HG03060 (cell line): ENCODE data around the gene ACP2.
A peak's percentile ranks its signal among the peaks of the same experiment; 100 is the strongest.

Experiments used
- ATAC-seq: cut with Tn5 transposase; IDR thresholded peaks from one replicate; pipeline ENCODE4 v1.9.1; 2021; ENCODE audit warnings: low read depth, moderate number of reproducible peaks; ENCODE audit not compliant: unreplicated experiment

The ACP2 gene

GRCh38 chr11:47269002-47269828, 20.6 kb upstream of the ACP2 start:
- ATAC-seq, result peak; percentile 26

GRCh38 chr11:47268448-47269001, 19.9 kb upstream of the ACP2 start:
- ATAC-seq, result no peak

GRCh38 chr11:47267876-47268275, 19.3 kb upstream of the ACP2 start:
- ATAC-seq, result no peak

GRCh38 chr11:47264521-47264920, 15.9 kb upstream of the ACP2 start:
- ATAC-seq, result no peak

- ATAC-seq, result no peak
These were observed 15.5 kb upstream of the ACP2 start for GRCh38 chr11:47264119-47264518.

GRCh38 chr11:47261291-47261800, 12.7 kb upstream of the ACP2 start:
- ATAC-seq, result no peak

- ATAC-seq, result no peak
These were observed 11.8 kb upstream of the ACP2 start for GRCh38 chr11:47260366-47260765.

GRCh38 chr11:47259232-47259977, 10.8 kb upstream of the ACP2 start:
- no peak for ATAC-seq

GRCh38 chr11:47258317-47258902, 9.8 kb upstream of the ACP2 start:
- no peak for ATAC-seq

GRCh38 chr11:47257517-47258316, 9.1 kb upstream of the ACP2 start, which contains the start of gene NR1H3:
NR1H3 (plus strand) TSS chr11:47257996; CDS start chr11:47259217, 1,221 bp downstream.
- no peak for ATAC-seq

- ATAC-seq, result no peak
These were observed 8.5 kb upstream of the ACP2 start for GRCh38 chr11:47257177-47257516.

GRCh38 chr11:47256374-47256773, 7.8 kb upstream of the ACP2 start:
- no peak for ATAC-seq

GRCh38 chr11:47254386-47254785, 5.8 kb upstream of the ACP2 start:
- no peak for ATAC-seq

GRCh38 chr11:47253660-47254059, 5.0 kb upstream of the ACP2 start:
- ATAC-seq, result no peak

GRCh38 chr11:47251751-47252150, 3.1 kb upstream of the ACP2 start:
- no peak for ATAC-seq

GRCh38 chr11:47249378-47249715, 733 bp upstream of the ACP2 start:
- ATAC-seq, result no peak

- ATAC-seq, result peak; percentile 7
These were observed 330 bp downstream of the ACP2 start for GRCh38 chr11:47248304-47248663.

GRCh38 chr11:47247502-47247901, 1.1 kb downstream of the ACP2 start:
- no peak for ATAC-seq

GRCh38 chr11:47245611-47246357, 2.8 kb downstream of the ACP2 start:
- ATAC-seq, result no peak
